WTC11 (cell line): Measurements from ENCODE around the gene SVEP1.

Experiments used
- CTCF ChIP-seq: fragments of 200-600 bp; IDR thresholded peaks from 2 replicates; pipeline ENCODE4 v1.8.0; 2022; ENCODE audit warnings: antibody characterized with exemption
- MAX ChIP-seq: sonication (generic); formaldehyde crosslinking; IDR thresholded peaks from 2 replicates; pipeline ENCODE4 v1.8.0; 2022; ENCODE audit warnings: mild to moderate bottlenecking, missing genetic modification reagents
- MLX ChIP-seq: sonication (generic); formaldehyde crosslinking; IDR thresholded peaks from 2 replicates; pipeline ENCODE4 v1.8.1; 2023; ENCODE audit warnings: mild to moderate bottlenecking, missing genetic modification reagents, moderate library complexity
- MYBL2 ChIP-seq: sonication (generic); formaldehyde crosslinking; IDR thresholded peaks from 2 replicates; pipeline ENCODE4 v1.8.1; 2023; ENCODE audit warnings: mild to moderate bottlenecking, moderate library complexity, missing genetic modification reagents
- NFYB ChIP-seq: sonication (generic); formaldehyde crosslinking; conservative IDR thresholded peaks from 2 replicates; pipeline ENCODE4 v1.8.0; 2022; ENCODE audit warnings: low read depth, missing genetic modification reagents
- RELA ChIP-seq: sonication (generic); formaldehyde crosslinking; IDR thresholded peaks from 2 replicates; pipeline ENCODE4 v1.8.1; 2022; ENCODE audit warnings: missing genetic modification reagents, mild to moderate bottlenecking, borderline replicate concordance
- STAT6 ChIP-seq: sonication (generic); formaldehyde crosslinking; conservative IDR thresholded peaks from 2 replicates; pipeline ENCODE4 v1.8.1; 2023; ENCODE audit warnings: mild to moderate bottlenecking, low read depth, missing genetic modification reagents, moderate library complexity
- TCF7 ChIP-seq: sonication (generic); formaldehyde crosslinking; IDR thresholded peaks from 2 replicates; pipeline ENCODE4 v1.8.0; 2022; ENCODE audit warnings: mild to moderate bottlenecking, low read depth, missing genetic modification reagents, moderate library complexity
- USF2 ChIP-seq: sonication (generic); formaldehyde crosslinking; IDR thresholded peaks from 2 replicates; pipeline ENCODE4 v1.8.1; 2023; ENCODE audit warnings: mild to moderate bottlenecking, missing genetic modification reagents, moderate library complexity
- ZNF138 ChIP-seq: sonication (generic); formaldehyde crosslinking; conservative IDR thresholded peaks from 2 replicates; pipeline ENCODE4 v1.8.1; 2022; ENCODE audit warnings: mild to moderate bottlenecking, moderate library complexity, missing genetic modification reagents

GRCh38 chr9:110590816-110591215 lies 11.3 kb upstream of the SVEP1 start:
- TF ChIP-seq MYBL2 (CRISPR knock-in tag) (no peak), ZNF138 (CRISPR knock-in tag) (no peak), NFYB (CRISPR knock-in tag) (no peak), USF2 (no peak), TCF7 (CRISPR knock-in tag) (no peak), RELA (no peak), CTCF (no peak), MAX (CRISPR knock-in tag) (no peak), STAT6 (CRISPR knock-in tag) (no peak), MLX (CRISPR knock-in tag) (no peak)
